ENCODE data around the gene ZMYM3. TPM values are rescaled to one million over a fixed set of nuclear protein-coding genes. Genes with fewer than 3 reads are reported as not detected.

ZMYM3 gene
- total RNA-seq, 1 donor from 2014 or later: 32.1 TPM

- no peak overlapping the region for H3K27ac Mint-ChIP-seq (ENCODE audit: unreplicated experiment)
- no peaks in the 10 kb centered on the region for H3K4me1 Mint-ChIP-seq (ENCODE audit: low read depth)
- no peak overlapping the region for H3K4me3 Mint-ChIP-seq (ENCODE audit: unreplicated experiment)
- H3K36me3 Mint-ChIP-seq (ENCODE audit: low read depth): no peaks in the 10 kb centered on the region
- TF ChIP-seq, protein P1, sequence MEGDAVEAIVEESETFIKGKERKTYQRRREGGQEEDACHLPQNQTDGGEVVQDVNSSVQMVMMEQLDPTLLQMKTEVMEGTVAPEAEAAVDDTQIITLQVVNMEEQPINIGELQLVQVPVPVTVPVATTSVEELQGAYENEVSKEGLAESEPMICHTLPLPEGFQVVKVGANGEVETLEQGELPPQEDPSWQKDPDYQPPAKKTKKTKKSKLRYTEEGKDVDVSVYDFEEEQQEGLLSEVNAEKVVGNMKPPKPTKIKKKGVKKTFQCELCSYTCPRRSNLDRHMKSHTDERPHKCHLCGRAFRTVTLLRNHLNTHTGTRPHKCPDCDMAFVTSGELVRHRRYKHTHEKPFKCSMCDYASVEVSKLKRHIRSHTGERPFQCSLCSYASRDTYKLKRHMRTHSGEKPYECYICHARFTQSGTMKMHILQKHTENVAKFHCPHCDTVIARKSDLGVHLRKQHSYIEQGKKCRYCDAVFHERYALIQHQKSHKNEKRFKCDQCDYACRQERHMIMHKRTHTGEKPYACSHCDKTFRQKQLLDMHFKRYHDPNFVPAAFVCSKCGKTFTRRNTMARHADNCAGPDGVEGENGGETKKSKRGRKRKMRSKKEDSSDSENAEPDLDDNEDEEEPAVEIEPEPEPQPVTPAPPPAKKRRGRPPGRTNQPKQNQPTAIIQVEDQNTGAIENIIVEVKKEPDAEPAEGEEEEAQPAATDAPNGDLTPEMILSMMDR (IDR thresholded peaks at IDR 0.05): no peak
- peaks cover 3% of the 10 kb centered on the region for H3K27me3 Mint-ChIP-seq (ENCODE audit: low read depth)
- peaks cover 4% of the 10 kb centered on the region for H3K9me3 Mint-ChIP-seq (ENCODE audit: low read depth)
- no peak for DNase-seq (ENCODE audit: low spot score)
Measured at GRCh38 chrX:71216485-71216884, 37.5 kb downstream of the ZMYM3 start.

DNA sequence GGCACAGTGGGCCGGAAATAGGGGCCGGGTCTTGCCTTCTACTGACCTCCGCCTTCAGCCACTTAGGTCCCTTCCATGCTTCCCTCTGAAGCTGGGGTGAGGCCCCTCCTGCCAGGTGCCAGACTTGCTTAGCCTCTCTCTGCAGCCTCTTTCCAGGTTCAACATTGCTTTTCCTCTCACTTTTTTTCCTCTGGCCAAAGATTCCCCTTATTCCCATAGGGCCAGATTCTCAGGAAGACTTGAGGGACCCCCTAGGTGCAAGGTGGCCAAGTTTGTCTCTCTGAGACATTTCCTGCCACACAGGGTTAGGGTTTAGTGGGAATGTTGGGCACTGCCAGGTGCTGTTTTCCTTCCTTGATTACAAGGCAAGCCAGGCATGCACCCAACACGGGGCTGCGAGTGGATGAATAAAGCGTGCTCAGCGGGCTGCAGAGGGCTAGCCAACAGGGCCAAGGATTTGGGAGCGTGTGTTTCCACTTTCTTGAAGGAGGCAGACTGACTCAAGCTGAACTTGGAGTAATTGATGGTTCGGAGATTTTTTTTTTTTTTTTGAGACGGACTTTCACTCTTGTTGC lies 38.5 kb downstream of the ZMYM3 start:
- Mint-ChIP-seq H3K36me3 (ENCODE audit: low read depth) (no peaks in the 10 kb centered on the region), H3K27ac (ENCODE audit: unreplicated experiment) (no peak overlapping the region), H3K27me3 (ENCODE audit: low read depth) (peaks cover 3% of the 10 kb centered on the region), H3K9me3 (ENCODE audit: low read depth) (peaks cover 4% of the 10 kb centered on the region), H3K4me3 (ENCODE audit: unreplicated experiment) (no peak overlapping the region), H3K4me1 (ENCODE audit: low read depth) (no peaks in the 10 kb centered on the region)
- no peak for DNase-seq (ENCODE audit: low spot score)
- TF ChIP-seq, protein P1 (IDR thresholded peaks at IDR 0.05): no peak

- H3K27me3 Mint-ChIP-seq (ENCODE audit: low read depth): peaks cover 3% of the 10 kb centered on the region
- no peak overlapping the region for H3K27ac Mint-ChIP-seq (ENCODE audit: unreplicated experiment)
- H3K4me1 Mint-ChIP-seq (ENCODE audit: low read depth): no peaks in the 10 kb centered on the region
- no peak for DNase-seq (ENCODE audit: low spot score)
- H3K36me3 Mint-ChIP-seq (ENCODE audit: low read depth): no peaks in the 10 kb centered on the region
- H3K4me3 Mint-ChIP-seq (ENCODE audit: unreplicated experiment): no peak overlapping the region
- TF ChIP-seq, protein P1 (IDR thresholded peaks at IDR 0.05): no peak
- H3K9me3 Mint-ChIP-seq (ENCODE audit: low read depth): peaks cover 4% of the 10 kb centered on the region
Measured at GRCh38 chrX:71214604-71215337, 39.2 kb downstream of the ZMYM3 start.

GRCh38 chrX:71214152-71214551 lies 39.8 kb downstream of the ZMYM3 start:
- no peaks in the 10 kb centered on the region for H3K36me3 Mint-ChIP-seq (ENCODE audit: low read depth)
- peaks cover 4% of the 10 kb centered on the region for H3K9me3 Mint-ChIP-seq (ENCODE audit: low read depth)
- TF ChIP-seq, protein P1 (IDR thresholded peaks at IDR 0.05): no peak

DNA sequence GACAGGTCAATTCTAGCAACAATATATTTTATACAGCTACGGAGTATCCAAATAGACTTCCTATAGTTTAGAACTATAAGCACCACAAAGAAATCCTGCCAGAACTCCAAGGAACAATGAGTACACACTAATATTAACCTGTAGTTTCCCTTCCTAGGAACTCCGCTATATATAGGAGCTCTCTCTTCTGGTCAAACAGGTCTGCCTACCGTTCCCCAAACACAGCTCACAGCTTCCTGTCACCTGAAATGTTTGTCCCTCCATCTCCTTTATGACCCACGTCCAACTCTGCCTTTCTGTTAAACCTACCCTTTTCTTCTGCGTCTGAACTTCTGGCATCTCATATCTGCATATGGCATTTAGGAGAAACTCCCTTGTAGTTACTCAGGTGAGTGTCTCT lies 41.4 kb downstream of the ZMYM3 start:
- H3K27ac Mint-ChIP-seq (ENCODE audit: unreplicated experiment): no peak overlapping the region
- H3K36me3 Mint-ChIP-seq (ENCODE audit: low read depth): no peaks in the 10 kb centered on the region
- H3K4me3 Mint-ChIP-seq (ENCODE audit: unreplicated experiment): no peak overlapping the region
- no peak for DNase-seq (ENCODE audit: low spot score)
- peaks cover 4% of the 10 kb centered on the region for H3K9me3 Mint-ChIP-seq (ENCODE audit: low read depth)
- peaks cover 3% of the 10 kb centered on the region for H3K27me3 Mint-ChIP-seq (ENCODE audit: low read depth)
- TF ChIP-seq, protein P1 (IDR thresholded peaks at IDR 0.05): no peak
- no peaks in the 10 kb centered on the region for H3K4me1 Mint-ChIP-seq (ENCODE audit: low read depth)

More at GRCh38 chrX:71214152-71214551, 39.8 kb downstream of the ZMYM3 start:
- Mint-ChIP-seq H3K27ac (ENCODE audit: unreplicated experiment) (no peak overlapping the region), H3K27me3 (ENCODE audit: low read depth) (peaks cover 3% of the 10 kb centered on the region), H3K4me1 (ENCODE audit: low read depth) (no peaks in the 10 kb centered on the region), H3K4me3 (ENCODE audit: unreplicated experiment) (no peak overlapping the region)
- DNase-seq (ENCODE audit: low spot score): no peak
